Activated T-helper 1 cell treated with anti-CD3 and anti-CD28 coated beads, Interleukin-12 subunit alpha, Interleukin-12 subunit beta, Interleukin-2, Interleukin-4 antibody, amounts not matched to agents 30 ng/mL and 10 ng/mL and 1 ng/mL, durations not matched to agents 14 hours and 24 hours and 36 hours (primary cell): ENCODE measurements around the gene SYT12. TPM values are rescaled to one million over a fixed set of nuclear protein-coding genes. Genes with fewer than 3 reads are reported as not detected.
A peak's percentile ranks its signal among the peaks of the same experiment; 100 is the strongest.

Source experiments
- DNase-seq: peaks from one replicate; pipeline ENCODE4 v3.0.0; 2021; ENCODE audit warnings: low spot score
- H3K27ac Mint-ChIP-seq: one replicate; pipeline ENCODE4 v1.8.0; 2021; ENCODE audit warnings: mild to moderate bottlenecking, mixed read lengths
- H3K27me3 Mint-ChIP-seq: one replicate; pipeline ENCODE4 v1.8.0; 2022; ENCODE audit warnings: mild to moderate bottlenecking, moderate library complexity, mixed read lengths; ENCODE audit not compliant: insufficient read depth
- H3K36me3 Mint-ChIP-seq: one replicate; pipeline ENCODE4 v1.8.0; 2021; ENCODE audit warnings: low read depth, mixed read lengths
- H3K4me1 Mint-ChIP-seq: one replicate; pipeline ENCODE4 v1.8.0; 2021; ENCODE audit warnings: low read depth, mixed read lengths
- H3K4me3 Mint-ChIP-seq: one replicate; pipeline ENCODE4 v1.8.0; 2021; ENCODE audit warnings: mild to moderate bottlenecking, moderate library complexity, mixed read lengths
- H3K9me3 Mint-ChIP-seq: one replicate; pipeline ENCODE4 v1.8.0; 2021; ENCODE audit warnings: mixed read lengths
- intact Hi-C: fragments of 100-400 bp; cut with micrococcal nuclease; formaldehyde crosslinking; loops from one replicate; pipeline ENCODE4 v1.15.1; 2024
- total RNA-seq: library from RNA; stranded (reverse); gene quantifications from 2 replicates; pipeline ENCODE4 v1.2.3, GENCODE V29; 2022

SYT12 gene
- total RNA-seq, 1 donor from 2014 or later, result not detected

DNA sequence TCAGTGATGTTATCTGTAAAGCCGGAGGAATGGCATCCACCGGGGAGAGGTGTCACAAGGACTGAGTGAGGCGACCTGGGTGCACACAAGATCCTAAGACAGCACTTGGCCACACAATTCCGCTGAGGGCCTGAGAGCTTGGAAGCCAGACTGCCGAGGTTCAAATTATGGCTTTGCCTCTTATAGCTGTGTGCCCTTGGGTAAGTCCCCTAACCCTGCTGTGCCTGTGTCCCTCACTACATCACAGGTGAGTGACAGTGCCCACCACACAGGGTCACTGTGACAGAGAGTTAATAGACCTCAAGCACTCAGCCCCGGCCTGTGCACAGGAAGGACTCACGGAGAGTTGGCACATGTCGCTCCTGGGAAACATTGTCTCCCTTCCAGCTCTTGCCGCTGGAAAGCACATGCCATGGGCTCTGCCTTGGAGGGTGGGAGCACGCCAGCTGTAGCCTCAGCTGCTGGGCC is 34.3 kb downstream of the SYT12 start:
- Mint-ChIP-seq H3K4me3 (peak overlapping the region; percentile 33), H3K4me1 (peaks cover 10% of the 10 kb centered on the region), H3K9me3 (no peaks in the 10 kb centered on the region), H3K27me3 (peaks cover 15% of the 10 kb centered on the region), H3K27ac (no peak overlapping the region), H3K36me3 (no peaks in the 10 kb centered on the region)
- no peak for DNase-seq
- intact Hi-C loops, result no loop called here

DNA sequence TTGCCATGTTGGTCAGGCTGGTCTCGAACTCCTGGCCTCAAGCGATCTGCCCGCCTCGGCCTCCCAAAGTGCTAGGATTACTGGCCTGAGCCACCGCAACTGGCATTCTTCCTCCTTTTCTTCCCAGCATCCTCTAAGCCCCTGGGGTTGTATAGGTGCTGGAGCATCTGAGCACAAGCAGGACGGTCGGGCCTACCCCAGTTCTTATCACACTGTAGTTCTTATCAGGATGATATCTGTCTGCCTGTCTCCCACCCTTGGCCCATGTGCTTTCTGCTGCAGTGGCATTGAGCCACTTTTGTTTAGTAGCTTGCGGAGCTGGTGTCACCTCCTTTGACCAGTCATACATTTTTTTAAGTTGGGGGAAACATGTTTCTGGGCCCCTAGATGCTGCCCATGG is 35.6 kb downstream of the SYT12 start:
- Mint-ChIP-seq H3K4me3 (no peak overlapping the region), H3K9me3 (no peaks in the 10 kb centered on the region), H3K27me3 (peaks cover 16% of the 10 kb centered on the region), H3K4me1 (peaks cover 10% of the 10 kb centered on the region), H3K27ac (no peak overlapping the region), H3K36me3 (no peaks in the 10 kb centered on the region)
- DNase-seq, result no peak
- intact Hi-C loops, result no loop called here

DNA sequence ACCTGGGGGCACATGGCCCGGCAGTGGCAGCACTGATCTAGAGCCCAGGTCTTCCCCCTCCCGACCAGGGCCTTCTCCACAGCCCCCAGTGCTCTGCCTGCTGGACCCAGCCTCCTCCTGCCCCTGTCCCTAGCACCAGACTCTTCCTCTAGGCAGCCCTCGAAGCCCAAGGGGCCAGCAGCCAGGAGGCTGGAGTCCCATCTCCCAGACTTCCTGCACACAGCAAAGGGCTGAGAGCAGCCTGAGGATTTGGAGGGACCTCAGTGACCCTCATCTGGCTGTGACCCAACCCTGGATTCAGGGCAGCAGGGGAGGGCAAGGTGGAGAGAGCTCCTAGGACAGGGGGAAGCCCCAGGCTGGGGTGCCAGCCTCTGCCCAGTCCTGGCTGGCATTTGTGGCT is 36.7 kb downstream of the SYT12 start:
- Mint-ChIP-seq H3K4me1 (peaks cover 10% of the 10 kb centered on the region), H3K9me3 (no peaks in the 10 kb centered on the region), H3K27ac (no peak overlapping the region), H3K4me3 (no peak overlapping the region), H3K36me3 (no peaks in the 10 kb centered on the region), H3K27me3 (peaks cover 15% of the 10 kb centered on the region)
- intact Hi-C loops, result no loop called here
- no peak for DNase-seq

DNA sequence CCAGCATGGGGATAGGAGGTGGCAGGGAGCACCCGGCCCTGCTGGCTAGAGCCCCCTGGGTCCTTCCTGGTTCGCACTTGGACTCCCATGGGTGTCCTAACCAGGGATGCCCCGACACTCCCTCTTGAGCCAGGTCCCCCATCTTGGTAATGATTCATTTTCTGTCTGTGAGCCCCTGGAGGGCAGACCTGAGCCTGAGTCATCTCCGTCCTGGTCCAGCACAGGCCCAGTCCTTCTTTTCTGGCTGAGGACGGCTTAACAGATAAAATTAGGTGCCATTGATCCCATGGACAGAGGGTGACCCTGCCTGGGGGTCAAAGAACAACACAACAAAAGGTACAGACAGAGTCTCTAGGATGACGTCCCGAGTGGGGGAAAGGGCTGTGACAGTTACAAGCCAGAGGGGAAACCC is 37.2 kb downstream of the SYT12 start:
- intact Hi-C loops, result no loop called here
- Mint-ChIP-seq H3K27me3 (peaks cover 15% of the 10 kb centered on the region), H3K27ac (no peak overlapping the region), H3K9me3 (no peaks in the 10 kb centered on the region), H3K4me3 (no peak overlapping the region), H3K4me1 (peaks cover 10% of the 10 kb centered on the region), H3K36me3 (no peaks in the 10 kb centered on the region)
- DNase-seq, result no peak

DNA sequence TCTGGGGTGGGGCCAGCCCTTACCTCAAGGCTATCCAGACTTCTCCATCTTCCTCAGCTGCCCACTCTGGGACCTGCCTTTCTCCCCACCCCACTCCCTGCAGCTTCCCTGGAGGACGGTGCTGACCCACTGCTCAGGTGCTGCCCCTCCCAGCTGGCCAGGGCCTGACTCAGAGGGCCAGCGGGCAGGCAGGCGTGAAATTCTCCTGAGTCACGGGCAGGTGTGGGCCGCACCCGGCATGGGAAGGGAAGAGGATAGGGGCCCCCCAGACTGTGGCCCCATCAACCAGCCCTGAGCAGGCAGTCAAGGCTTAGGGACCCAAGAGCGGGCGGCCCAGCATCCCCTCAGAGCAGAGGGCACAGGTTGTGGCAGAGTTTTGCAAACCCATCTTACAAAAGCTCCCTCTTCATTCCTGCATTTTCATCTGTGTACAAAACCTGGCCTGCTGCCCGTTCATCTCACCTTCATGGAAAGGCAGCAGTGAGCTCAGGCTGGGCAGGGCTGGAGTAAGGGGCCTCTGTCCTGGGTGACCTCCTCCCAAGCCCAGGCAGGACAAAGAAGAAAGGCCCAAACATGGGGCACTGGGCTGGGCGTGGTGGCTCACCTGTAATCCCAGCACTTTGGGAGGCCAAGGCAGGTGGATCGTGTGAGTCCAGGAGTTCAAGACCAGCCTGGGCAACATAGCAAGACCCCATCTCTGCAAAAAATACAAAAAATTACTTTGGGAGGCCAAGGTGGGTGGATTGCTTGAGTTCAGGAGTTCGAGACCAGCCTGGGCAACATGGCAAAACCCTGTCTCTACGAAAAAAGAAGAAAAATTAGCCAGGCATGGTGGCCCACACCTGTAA is 39.8 kb downstream of the SYT12 start:
- peaks cover 6% of the 10 kb centered on the region for H3K27me3 Mint-ChIP-seq
- intact Hi-C loops, result no loop called here
- no peaks in the 10 kb centered on the region for H3K4me1 Mint-ChIP-seq
- H3K27ac Mint-ChIP-seq, result no peak overlapping the region
- no peak overlapping the region for H3K4me3 Mint-ChIP-seq
- H3K9me3 Mint-ChIP-seq, result no peaks in the 10 kb centered on the region
- no peaks in the 10 kb centered on the region for H3K36me3 Mint-ChIP-seq
- no peak for DNase-seq

DNA sequence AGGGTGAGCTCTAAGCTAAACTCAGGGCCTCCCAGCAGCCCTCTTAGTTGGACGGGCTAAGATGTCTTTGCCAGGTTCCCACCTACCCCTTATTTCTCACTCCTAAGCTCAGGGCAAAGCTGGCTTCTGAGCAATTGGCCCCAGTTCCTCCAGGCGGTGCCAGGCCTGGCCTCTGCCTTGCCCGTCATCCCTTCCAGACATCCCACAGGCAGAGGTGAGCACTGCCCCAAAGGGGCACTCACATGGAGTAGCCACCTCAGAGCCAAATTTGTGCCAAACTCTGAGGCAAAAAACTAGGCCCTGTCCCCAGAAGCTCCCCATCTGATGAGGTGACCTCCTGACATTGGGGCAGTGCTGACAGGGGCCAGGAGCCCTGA is 43.4 kb downstream of the SYT12 start:
- intact Hi-C loops, result no loop called here
- H3K9me3 Mint-ChIP-seq, result no peaks in the 10 kb centered on the region
- DNase-seq, result no peak
- H3K27ac Mint-ChIP-seq, result no peak overlapping the region
- H3K4me1 Mint-ChIP-seq, result no peaks in the 10 kb centered on the region
- no peaks in the 10 kb centered on the region for H3K36me3 Mint-ChIP-seq
- H3K4me3 Mint-ChIP-seq, result no peak overlapping the region
- H3K27me3 Mint-ChIP-seq, result peaks cover 6% of the 10 kb centered on the region

DNA sequence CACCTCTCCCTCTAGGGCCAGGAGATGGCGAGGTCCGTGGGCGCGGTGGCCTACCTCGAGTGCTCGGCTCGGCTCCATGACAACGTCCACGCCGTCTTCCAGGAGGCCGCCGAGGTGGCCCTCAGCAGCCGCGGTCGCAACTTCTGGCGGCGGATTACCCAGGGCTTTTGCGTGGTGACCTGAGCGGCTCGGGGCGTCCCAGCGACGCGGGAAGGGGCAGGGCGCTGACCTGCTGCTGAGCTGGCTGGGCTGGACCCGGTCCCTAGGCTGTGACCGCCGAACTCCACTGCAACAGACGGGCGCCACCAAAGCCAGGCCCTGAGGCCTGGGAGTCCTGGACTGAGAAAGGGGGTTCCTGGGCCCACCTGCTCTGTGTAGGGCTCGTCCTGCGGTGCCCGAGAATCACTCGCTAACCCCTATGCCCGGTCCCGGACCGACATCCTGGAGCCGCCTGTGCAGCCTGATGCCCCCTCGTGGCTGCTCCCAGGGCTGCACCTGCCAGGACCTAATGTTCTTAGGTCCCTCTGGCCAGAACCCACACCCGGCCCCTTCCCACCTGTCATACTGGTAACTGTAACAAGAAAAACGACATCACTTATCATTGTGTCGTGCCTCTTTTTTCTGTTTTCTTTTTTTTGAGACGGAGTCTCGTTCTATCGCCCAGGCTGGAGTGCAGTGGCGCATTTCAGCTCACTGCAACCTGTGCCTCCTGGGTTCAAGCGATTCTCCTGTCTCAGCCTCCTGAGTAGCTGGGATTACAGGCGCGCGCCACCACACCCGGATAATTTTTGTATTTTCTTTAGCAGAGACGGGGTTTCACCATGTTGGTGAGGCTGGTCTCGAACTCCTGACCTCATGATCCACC is 48.7 kb downstream of the SYT12 start:
- intact Hi-C loops, result loop anchor here (1.0 kb wide), 2 partner anchors 17 to 377 kb away; no protein-coding TSS in a partner anchor
- peak; percentile 62 for DNase-seq
- Mint-ChIP-seq H3K27ac (no peak overlapping the region), H3K4me3 (peak overlapping the region; percentile 24), H3K36me3 (no peaks in the 10 kb centered on the region), H3K27me3 (peaks cover 7% of the 10 kb centered on the region), H3K9me3 (no peaks in the 10 kb centered on the region), H3K4me1 (no peaks in the 10 kb centered on the region)

DNA sequence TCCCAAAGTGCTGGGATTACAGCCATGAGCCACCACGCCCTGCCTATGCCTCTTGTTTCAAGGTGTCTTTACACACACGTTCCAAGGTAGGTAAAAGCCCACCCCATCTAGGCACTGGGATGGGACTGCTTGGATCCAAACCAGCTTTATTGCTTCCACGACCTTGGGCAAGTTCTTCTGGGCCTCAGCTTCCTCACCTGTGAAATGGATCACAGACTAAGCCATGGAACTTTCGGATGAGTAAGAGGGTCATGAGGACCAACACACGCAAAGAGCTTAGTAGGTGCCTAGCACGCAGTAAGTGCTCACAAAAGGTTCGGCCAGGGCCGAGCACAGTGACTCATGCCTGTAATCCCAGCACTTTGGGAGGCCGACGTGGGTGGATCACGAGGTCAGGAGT is 49.4 kb downstream of the SYT12 start:
- Mint-ChIP-seq H3K27me3 (peaks cover 7% of the 10 kb centered on the region), H3K36me3 (no peaks in the 10 kb centered on the region), H3K4me3 (no peak overlapping the region), H3K4me1 (no peaks in the 10 kb centered on the region), H3K27ac (no peak overlapping the region), H3K9me3 (no peaks in the 10 kb centered on the region)
- no peak for DNase-seq
- intact Hi-C loops, result no loop called here

DNA sequence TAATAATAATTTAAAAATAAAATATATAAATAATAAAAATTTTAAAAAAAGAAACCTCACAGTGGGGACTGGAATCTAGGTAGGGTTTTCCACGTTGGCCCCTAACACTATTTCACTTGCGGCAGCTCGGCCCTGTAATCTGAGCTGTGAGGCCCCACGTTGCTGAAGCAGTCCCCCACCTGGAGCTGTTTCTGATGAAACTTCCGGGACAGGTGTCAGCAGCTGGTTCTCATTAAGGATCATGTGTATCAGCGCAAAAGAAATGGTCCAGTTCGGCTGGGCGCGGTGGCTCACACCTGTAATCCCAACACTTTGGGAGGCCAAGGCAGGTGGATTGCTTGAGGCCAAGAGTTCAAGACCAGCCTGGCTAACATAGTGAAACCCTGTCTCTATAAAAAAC is 51.0 kb downstream of the SYT12 start:
- DNase-seq, result no peak
- Mint-ChIP-seq H3K36me3 (no peaks in the 10 kb centered on the region), H3K27me3 (peaks cover 7% of the 10 kb centered on the region), H3K27ac (no peak overlapping the region), H3K4me1 (peaks cover 1% of the 10 kb centered on the region), H3K9me3 (no peaks in the 10 kb centered on the region), H3K4me3 (no peak overlapping the region)
- intact Hi-C loops, result no loop called here

DNA sequence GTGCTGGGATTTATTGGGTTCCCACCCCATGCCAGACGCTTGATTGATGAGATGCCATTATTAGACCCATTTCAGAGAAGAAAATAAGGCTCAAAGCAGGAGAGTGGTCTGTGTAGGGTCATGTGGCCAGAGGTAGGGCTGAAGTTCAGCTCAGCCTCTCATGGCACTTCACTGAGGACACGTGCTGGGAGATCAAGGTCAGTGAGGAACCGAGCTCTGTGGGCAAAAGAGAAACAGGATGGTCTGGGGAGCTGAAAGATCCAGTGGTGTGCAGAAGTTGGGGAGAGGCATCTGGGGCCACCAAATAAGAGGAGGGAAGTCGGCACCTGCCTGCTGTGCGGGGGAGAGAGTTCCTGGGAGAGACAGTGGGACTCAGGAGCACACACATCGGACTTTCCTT is 53.3 kb downstream of the SYT12 start:
- Mint-ChIP-seq H3K4me3 (no peak overlapping the region), H3K27me3 (peaks cover 2% of the 10 kb centered on the region), H3K27ac (no peak overlapping the region), H3K36me3 (no peaks in the 10 kb centered on the region), H3K4me1 (peaks cover 7% of the 10 kb centered on the region), H3K9me3 (no peaks in the 10 kb centered on the region)
- intact Hi-C loops, result no loop called here
- DNase-seq, result no peak

DNA sequence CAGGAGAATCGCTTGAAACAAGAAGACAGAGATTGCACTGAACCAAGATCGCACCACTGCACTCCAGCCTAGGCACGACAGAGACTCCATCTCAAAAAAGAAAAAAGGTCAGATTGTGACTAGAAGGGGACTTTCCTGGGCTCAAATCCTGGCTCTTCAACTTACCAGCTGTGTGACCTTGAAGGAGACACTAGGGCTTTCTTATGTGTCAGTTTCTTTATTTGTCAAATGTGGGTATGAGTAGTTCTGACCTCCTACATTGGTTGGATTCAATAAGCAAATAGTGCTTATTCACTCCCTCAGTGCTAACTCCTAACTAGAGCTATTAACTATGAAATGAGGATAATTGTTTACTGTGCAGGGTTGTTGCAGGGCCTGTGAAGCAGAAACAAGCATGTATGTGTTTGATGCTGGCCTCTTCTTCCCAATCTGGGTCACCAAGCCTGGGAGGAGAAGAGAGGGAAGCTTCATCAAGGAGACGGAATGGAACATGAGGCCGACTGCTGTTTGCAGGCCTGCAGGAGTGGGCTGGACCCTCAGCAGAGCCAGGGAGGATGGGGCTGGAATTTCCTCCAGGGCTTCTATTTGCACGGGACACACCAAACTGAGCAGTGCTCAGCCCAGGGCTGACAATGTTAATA is 56.3 kb downstream of the SYT12 start:
- no peak for DNase-seq
- no peak overlapping the region for H3K27ac Mint-ChIP-seq
- intact Hi-C loops, result no loop called here
- H3K4me3 Mint-ChIP-seq, result no peak overlapping the region
- no peaks in the 10 kb centered on the region for H3K36me3 Mint-ChIP-seq
- H3K9me3 Mint-ChIP-seq, result no peaks in the 10 kb centered on the region
- no peaks in the 10 kb centered on the region for H3K27me3 Mint-ChIP-seq
- peaks cover 13% of the 10 kb centered on the region for H3K4me1 Mint-ChIP-seq

DNA sequence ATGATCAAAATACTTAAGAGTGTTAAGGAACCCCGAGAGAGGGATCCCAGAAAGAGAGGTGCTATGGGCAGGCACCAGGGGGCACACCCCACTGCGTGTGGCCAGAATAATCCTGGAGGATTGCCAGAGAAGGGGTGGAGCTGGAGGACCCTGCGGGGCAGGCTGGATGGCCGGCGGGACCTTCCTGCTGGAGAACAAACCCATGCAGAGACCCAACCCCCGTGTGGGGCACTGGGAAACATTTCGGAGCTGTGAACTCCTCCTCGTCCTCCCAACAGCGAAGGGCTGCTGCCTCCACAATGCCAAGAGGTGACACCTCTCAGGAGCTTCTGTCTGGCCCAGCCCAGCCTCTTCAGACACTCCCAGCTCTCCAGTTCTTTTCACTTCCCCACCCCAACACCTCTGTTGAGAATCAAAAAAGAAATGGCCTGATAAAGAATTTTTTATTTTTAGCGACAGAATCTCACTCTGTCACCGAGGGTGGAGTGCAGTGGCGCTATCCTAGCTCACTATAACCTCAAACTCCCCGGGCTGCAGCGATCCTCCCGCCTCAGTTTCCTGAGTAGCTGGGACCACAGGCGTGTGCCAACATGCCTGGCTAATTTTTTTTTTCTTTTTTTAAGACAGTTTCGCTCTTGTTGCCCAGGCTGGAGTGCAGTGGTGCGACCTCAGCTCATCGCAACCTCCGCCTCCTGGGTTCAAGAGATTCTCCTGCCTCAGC is 59.3 kb downstream of the SYT12 start:
- Mint-ChIP-seq H3K27ac (no peak overlapping the region), H3K4me1 (peaks cover 13% of the 10 kb centered on the region), H3K27me3 (no peaks in the 10 kb centered on the region), H3K36me3 (no peaks in the 10 kb centered on the region), H3K9me3 (no peaks in the 10 kb centered on the region), H3K4me3 (no peak overlapping the region)
- intact Hi-C loops, result no loop called here
- no peak for DNase-seq
